GM19455 (cell line): Measurements from ENCODE around the gene PRH2.

Experiments
- ATAC-seq: cut with Tn5 transposase; IDR thresholded peaks from one replicate; pipeline ENCODE4 v1.9.1; 2021; ENCODE audit not compliant: unreplicated experiment

Gene PRH2

DNA sequence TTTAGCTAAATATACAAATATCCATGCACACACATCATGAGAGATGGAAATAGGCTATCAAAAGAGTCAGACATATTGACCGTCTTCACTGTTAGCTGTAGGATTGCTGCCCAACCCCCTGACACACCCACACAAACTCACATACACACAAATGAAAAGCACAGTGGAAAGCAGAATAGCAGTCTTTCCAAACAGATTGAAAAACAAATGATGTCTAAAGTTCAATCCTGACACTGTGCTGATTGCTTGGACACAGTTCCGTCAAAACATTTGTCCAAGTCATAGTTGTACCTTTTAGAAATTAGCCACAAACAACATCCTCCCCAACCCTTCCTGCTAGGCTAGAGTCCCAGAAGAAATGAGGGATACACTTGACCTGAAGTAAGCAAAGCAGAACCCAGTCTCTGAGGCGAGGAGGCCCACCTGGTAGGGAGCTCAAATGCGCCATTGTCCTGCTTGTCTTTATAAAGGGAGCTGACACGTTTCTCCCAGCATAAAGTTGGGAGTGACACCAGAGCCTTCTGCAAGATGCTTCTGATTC, at the start of gene PRH2:
Gene PRH2, plus strand, starts transcription at position 491 of the 541 bp plus-strand sequence. Its CDS starts 38 bp downstream, at position 529.
- no peak for ATAC-seq

DNA sequence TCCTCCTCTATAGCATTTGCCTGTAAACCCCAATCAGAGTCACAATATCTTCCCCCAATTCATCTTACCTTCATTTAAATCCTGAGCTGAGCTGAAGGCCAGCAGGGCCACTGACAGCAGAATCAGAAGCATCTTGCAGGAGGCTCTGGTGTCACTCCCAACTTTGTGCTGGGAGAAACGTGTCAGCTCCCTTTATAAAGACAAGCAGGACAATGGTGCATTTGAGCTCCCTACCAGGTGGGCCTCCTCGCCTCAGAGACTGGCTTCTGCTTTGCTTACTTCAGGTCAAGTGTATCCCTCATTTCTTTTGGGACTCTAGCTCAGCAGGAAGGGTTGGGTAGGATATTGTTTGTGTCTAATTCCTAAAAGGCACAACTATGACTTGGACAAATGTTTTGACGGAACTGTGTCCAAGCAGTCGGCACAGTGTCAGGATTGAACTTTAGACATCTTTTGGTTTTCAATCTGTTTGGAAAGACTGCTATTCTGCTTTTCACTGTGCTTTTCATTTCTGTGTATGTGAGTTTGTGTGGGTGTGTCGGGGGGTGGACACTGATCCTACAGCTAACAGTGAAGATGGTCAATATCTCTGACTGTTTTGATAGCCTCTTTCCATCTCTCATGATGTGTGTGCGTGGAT, 44.8 kb upstream of the PRH2 start, which contains the start of gene PRH1:
Gene PRH1, minus strand, starts transcription at position 170 of the 640 bp plus-strand sequence. Its CDS starts 38 bp downstream, at position 132.
- ATAC-seq: no peak

DNA sequence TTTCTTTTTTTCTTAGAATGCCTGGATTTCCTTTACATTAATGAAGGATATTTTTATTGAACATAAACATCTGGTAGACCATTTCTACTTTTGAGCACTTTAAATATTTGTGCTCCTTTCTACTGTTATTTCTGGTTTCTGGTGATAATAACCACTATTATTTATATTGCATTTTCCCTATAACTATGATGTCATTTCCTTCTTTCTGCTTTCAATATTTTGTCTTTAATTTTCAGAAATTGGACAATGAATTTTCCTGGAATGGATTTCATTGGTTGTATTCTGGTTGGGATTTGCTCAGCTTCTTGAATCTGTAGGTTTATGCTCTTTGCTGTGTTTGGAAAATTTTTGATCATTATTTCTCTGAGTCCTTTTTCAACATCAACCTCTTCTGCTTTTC, 39.8 kb upstream of the PRH2 start:
- ATAC-seq: no peak

- ATAC-seq: no peak
These were observed 37.1 kb upstream of the PRH2 start for GRCh38 chr12:10891937-10892336.

DNA sequence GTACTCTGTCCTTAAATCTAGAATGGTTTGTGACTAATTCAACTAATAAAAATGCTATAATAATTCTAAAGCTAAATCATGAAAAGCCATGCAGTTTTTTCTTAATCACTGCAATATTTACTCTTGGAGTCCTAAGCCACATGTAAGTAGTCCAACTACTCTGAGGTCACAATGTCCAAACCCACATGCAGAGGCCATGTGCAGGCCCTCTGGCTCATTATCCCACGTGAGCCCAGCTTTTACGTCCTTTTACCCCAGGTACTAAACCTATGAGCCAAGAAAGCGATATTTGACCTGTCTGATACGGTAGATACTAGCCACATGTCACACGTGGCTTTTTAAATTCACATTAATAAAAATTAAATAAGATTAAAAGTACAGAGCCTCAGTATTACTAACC, 32.2 kb upstream of the PRH2 start:
- no peak for ATAC-seq

- ATAC-seq: no peak
These were observed 28.5 kb upstream of the PRH2 start for GRCh38 chr12:10900530-10900929.

- no peak for ATAC-seq
These were observed 28.1 kb upstream of the PRH2 start for GRCh38 chr12:10900972-10901371.

DNA sequence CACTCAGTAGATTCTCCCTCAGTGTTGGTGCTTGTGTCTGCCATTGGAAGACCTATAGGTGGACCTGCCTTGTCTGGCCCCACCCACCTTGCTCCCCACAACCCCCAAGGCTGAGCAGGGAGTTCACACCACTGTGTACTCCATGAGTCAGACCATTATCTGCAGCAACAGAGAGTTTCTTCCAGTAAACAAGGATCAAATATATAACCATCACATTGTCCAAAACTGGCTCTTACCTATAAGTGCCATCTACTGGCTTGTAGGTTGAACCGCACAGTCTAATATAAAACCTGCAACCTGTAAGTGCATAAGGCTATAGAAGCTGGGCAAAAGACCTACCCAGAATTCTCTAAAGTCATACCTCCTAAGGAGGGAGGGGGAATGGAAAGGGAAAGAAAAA, 27.6 kb upstream of the PRH2 start:
- ATAC-seq: no peak

GRCh38 chr12:10904686-10905085, 24.4 kb upstream of the PRH2 start:
- ATAC-seq: no peak

DNA sequence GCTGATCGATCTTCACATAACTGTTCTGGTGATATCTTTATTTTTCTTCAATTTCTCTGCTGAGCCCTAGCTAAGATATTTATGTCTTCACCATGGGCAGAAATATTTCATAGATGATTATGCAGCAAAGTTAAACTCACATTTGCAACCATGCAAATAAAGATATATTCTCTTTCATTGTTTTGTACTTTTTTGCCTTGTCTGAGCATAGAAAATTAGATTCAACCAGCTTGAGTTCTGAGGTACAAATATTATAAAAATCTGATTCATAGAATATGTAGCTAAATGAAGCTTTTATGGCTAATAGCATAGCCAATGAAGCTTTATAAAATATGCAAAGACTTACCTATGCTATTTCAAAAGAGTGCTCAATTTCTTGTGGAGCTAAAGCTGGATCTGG, 19.6 kb upstream of the PRH2 start, which contains the start of gene TAS2R13:
Gene TAS2R13, minus strand, starts transcription at position 101 of the 400 bp plus-strand sequence. CDS start 264 bp downstream, outside the sequence.
- ATAC-seq: no peak

DNA sequence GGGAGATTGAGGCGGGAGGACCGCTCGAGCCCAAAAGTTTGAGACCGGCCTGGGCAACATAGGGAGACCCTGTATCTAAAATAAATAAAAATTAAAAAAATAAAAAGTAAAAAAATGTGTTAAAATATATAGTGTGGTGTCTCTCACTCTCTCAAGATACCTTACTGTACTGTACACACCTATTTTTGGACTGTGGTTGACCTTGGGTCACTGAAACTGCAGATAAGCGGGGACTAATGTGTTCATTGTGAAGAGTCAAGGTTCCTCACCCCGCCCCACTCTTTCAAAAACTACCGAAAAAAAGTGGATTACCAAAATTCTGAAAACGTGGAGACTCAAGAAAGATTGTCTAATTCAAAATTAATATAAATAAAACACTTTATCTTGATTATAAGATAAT, 18.7 kb upstream of the PRH2 start:
- no peak for ATAC-seq

GRCh38 chr12:10919809-10920208, 9.2 kb upstream of the PRH2 start:
- no peak for ATAC-seq

DNA sequence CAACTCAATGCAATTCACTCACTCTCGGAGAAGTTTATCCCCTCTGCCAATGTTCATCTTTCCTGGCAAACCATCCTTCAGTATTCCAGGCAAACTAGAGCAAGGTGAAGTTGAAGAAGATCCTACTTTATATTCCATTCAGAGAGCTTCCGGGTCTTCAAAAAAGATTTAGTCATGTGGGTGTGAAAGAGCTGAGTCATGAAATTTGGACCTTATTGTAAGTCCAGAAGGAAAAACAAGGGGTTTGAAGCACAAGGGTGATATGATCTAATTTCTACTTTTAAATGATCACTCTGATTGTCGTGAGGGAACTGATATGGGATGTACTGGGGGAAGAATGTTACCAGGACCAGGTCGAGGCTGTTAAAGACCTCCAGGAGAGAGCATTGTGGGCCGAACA, 2.8 kb upstream of the PRH2 start:
- no peak for ATAC-seq

DNA sequence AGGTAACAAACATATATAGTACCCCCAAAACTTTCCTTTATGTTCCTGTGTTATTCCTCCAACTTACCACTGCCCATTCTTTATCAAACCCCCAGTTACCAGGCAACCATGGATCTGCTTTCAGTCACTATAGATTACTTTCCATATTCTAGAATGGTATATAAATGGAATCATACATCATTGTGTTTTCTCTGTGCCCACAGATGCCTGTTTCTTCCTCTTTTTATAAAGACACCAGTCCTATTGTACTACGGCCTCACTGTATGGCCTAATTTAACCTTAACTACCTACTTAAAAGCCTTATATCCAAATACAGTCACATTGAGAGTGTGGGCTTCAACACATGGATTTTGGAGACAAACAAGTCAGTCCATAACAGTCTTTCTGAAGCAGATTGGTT, 7.5 kb downstream of the PRH2 start:
- ATAC-seq: no peak

DNA sequence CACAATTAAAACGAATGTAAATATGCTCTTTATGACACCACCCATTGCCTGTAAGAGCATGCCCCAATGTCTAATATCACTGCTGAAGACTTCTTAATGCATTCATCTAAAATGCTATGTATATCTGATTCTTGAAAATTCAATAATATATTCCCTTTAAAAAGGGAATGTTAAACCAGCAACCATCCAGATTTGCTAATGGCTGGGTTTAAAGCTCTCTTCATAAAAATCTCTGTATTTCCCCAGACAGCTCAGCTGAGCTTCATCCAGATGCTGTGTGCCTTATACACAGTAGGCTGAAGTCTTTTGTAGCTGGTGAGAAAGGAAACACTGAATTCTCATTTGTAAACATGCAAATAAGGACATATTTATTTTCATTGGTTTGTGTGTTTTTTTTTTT, 10.1 kb downstream of the PRH2 start, which contains the start of gene TAS2R14:
Gene TAS2R14, minus strand, starts transcription at position 101 of the 400 bp plus-strand sequence. Its CDS starts 56 bp downstream, at position 45.
- ATAC-seq: no peak

GRCh38 chr12:10940389-10940788, 11.4 kb downstream of the PRH2 start:
- ATAC-seq: no peak

- no peak for ATAC-seq
These were observed 12.3 kb downstream of the PRH2 start for GRCh38 chr12:10941369-10941768.

- no peak for ATAC-seq
These were observed 13.0 kb downstream of the PRH2 start for GRCh38 chr12:10941916-10942607.

DNA sequence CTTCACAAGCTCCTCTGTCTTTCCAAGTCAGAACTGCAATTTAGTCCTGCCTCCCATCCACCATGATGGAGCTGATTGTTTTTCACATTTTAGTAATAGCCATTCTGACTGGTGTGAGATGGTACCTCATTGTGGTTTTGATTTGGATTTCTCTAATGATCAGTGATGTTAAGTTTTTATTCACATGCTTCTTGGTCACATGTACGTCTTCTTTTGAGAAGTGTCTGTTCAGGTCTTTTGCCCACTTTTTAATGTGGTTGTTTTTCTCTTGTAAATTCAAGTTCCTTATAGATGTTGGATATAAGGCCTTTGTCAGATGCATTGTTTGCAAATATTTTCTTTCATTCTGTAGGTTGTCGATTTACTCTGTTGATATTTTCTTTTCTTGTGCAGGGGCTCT, 14.1 kb downstream of the PRH2 start:
- ATAC-seq: no peak

- no peak for ATAC-seq
These were observed 23.6 kb downstream of the PRH2 start for GRCh38 chr12:10952645-10953044.

DNA sequence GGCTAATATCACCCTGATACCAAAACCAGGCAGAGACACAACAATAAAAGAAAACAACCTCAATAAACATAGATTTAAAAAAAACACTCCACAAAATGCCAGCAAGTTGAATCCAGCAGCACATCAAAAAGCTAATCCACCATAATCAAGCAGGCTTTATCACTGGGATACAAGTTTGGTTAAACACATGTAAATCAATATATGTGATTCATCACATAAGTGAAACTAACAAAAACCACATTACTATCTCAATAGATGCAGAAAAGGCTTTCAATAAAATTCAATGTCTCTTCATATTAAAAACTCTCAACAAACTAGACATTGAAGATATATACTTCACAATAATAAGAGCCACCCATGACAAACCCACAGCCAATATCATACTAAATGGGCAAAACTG, 27.0 kb downstream of the PRH2 start:
- no peak for ATAC-seq

DNA sequence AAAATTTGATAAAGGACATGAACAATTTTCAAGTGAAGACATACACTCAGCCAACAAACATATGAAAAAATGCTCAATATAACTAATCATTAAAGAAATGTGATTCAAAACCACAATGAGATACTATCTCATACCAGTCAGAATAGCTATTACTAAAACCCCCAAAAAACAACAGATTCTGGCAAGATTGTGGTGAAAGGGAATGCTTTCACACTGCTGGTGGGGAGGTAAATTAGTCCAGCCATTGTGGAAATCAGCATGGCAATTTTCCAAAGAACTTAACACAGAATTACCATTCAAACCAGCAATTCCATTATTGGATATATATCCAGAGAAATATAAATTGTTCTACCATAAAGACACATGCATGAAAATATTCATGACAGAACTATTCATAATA, 28.7 kb downstream of the PRH2 start:
- no peak for ATAC-seq
